ENCODE results near the gene TNPO3. TPM values are rescaled to one million over a fixed set of nuclear protein-coding genes. Genes with fewer than 3 reads are reported as not detected.
"Not testable (repeated sequence)": the region's sequence is repeated elsewhere in the genome, so short reads cannot be mapped to it uniquely, and the experiment has no call there.

The TNPO3 gene
- total and polyA plus RNA-seq, 10 of the 15 experiments (the other 5 are each of a cell fraction or from before 2014, with no cell fraction given) = 17.6 to 91.8 (median 65.9) TPM

- CTCF ChIA-PET = interaction anchor here (0.9 to 1.7 kb wide), 8 partner anchors 10 to 296 kb away, joined by 3 to 6 read pairs (median 4); no protein-coding TSS in a partner anchor
- DNase-seq (ENCODE audit: low read depth, low spot score) (no peak), ATAC-seq (peak; percentile 31), FAIRE-seq (no peak)
- no TSS peak for BruUV-seq (replicated peaks)
- intact Hi-C loops (cut with micrococcal nuclease; ENCODE audit: unreplicated experiment) (no loop called here), in situ Hi-C loops (cut with MboI) (no loop called here)
- H3K27ac ChIP-seq (ENCODE audit: control insufficient read depth, insufficient read depth) = peak overlapping the region; percentile 24
- H3K9me3 ChIP-seq (replicated peaks; ENCODE audit: control insufficient read depth, insufficient read depth, low read length) = no peaks in the 10 kb centered on the region
- H4K20me1 ChIP-seq (ENCODE audit: control insufficient read depth, insufficient read depth) = no peaks in the 10 kb centered on the region
- peak overlapping the region; percentile 50 for H3K4me2 ChIP-seq (ENCODE audit: control insufficient read depth, insufficient read depth)
- peaks cover 18% of the 10 kb centered on the region for H3K4me1 ChIP-seq (ENCODE audit: control insufficient read depth, insufficient read depth, low read length)
- no peak overlapping the region; the same call in 1 of the 2 replicates for H3K9ac ChIP-seq (ENCODE audit: control insufficient read depth, insufficient read depth, low read length)
- RAD21 ChIA-PET (ENCODE audit: unreplicated experiment) = interaction anchor here (0.6 to 1.8 kb wide), 12 partner anchors 14 to 258 kb away, joined by 3 to 20 read pairs (median 4); partner anchors contain the start of gene TNPO3
- H3K36me3 ChIP-seq (ENCODE audit: control insufficient read depth in 2 of 2, insufficient read depth in 2 of 2, low read length in 1 of 2) = no peaks in the 10 kb centered on the region
- H2AFZ ChIP-seq (ENCODE audit: control insufficient read depth, low read depth, low read length) = peak overlapping the region; percentile 77
- no peaks in the 10 kb centered on the region for H3K79me2 ChIP-seq (ENCODE audit: control insufficient read depth, insufficient read depth, low read length)
- POLR2A ChIA-PET = interaction anchor here (0.7 to 2.1 kb wide), 7 partner anchors 16 to 233 kb away, joined by 3 to 20 read pairs (median 7); partner anchors contain the start of gene IRF5
- TF ChIP-seq BCL11A (IDR thresholded peaks at IDR 0.05; ENCODE audit: low read depth, low read length) (no peak), ZBTB33 (IDR thresholded peaks at IDR 0.05) (no peak), RCOR1 (conservative IDR thresholded peaks at IDR 0.05; ENCODE audit: low read depth, low read length) (no peak), SMAD5 (IDR thresholded peaks at IDR 0.05; ENCODE audit: low read depth) (no peak), PBX3 (IDR thresholded peaks at IDR 0.05; ENCODE audit: insufficient replicate concordance, low read depth, low read length) (no peak), NFXL1 (IDR thresholded peaks at IDR 0.05; ENCODE audit: borderline replicate concordance) (no peak), EP300 (IDR thresholded peaks at IDR 0.05; ENCODE audit: borderline replicate concordance in 1 of 2, control insufficient read depth in 1 of 2, low read depth in 2 of 2, low read length in 2 of 2) (no peak), RUNX3 (IDR thresholded peaks at IDR 0.05; ENCODE audit: low read length) (no peak), CHD4 (IDR thresholded peaks at IDR 0.05) (no peak), NFYB (IDR thresholded peaks at IDR 0.05; ENCODE audit: insufficient read depth, low read depth, low read length) (no peak), PAX8 (IDR thresholded peaks at IDR 0.05) (no peak)
- SMC1A ChIA-PET (ENCODE audit: uncharacterized antibody, unreplicated experiment) = interaction anchor here (1.0 to 1.5 kb wide), 6 partner anchors 19 to 178 kb away, joined by 4 to 14 read pairs (median 4); no protein-coding TSS in a partner anchor
- WGBS (ENCODE audit: insufficient coverage, insufficient replicate concordance, low lambda C conversion rate, missing lambda C conversion rate) = 38% methylated on average over 8 of the region's 10 CpGs
- H3K27me3 ChIP-seq (replicated peaks in 1 of 2; ENCODE audit: control insufficient read depth in 2 of 2, insufficient read depth in 2 of 2, low read length in 1 of 2) = no peaks in the 10 kb centered on the region
- H3K4me3 ChIP-seq = no peak overlapping the region
Observed at GRCh38 chr7:128913870-128914565, 140.9 kb downstream of the TNPO3 start.

- ChIA-PET CTCF (interaction anchor here (1.2 to 2.5 kb wide), 2 partner anchors 27 to 178 kb away, joined by 3 to 10 read pairs; no protein-coding TSS in a partner anchor), POLR2A (interaction anchor here (1.6 to 2.1 kb wide), 2 partner anchors 25 to 27 kb away, joined by 5 to 20 read pairs; partner anchors contain the start of gene IRF5), SMC1A (ENCODE audit: uncharacterized antibody, unreplicated experiment) (interaction anchor here (1.8 kb wide), 1 partner anchor 24 kb away, joined by 11 read pairs; the partner anchor contains the start of gene IRF5)
- H2AFZ ChIP-seq (ENCODE audit: control insufficient read depth, low read depth, low read length); DNase-seq (ENCODE audit: low read depth, low spot score); H3K27me3 ChIP-seq (replicated peaks in 1 of 2; ENCODE audit: control insufficient read depth in 2 of 2, insufficient read depth in 2 of 2, low read length in 1 of 2); FAIRE-seq; H3K4me2 ChIP-seq (ENCODE audit: control insufficient read depth, insufficient read depth); H4K20me1 ChIP-seq (ENCODE audit: control insufficient read depth, insufficient read depth); RAD21 ChIA-PET (ENCODE audit: unreplicated experiment); H3K4me3 ChIP-seq; BruUV-seq (replicated peaks); H3K79me2 ChIP-seq (ENCODE audit: control insufficient read depth, insufficient read depth, low read length); H3K36me3 ChIP-seq (ENCODE audit: control insufficient read depth in 2 of 2, insufficient read depth in 2 of 2, low read length in 1 of 2); H3K9me3 ChIP-seq (replicated peaks; ENCODE audit: control insufficient read depth, insufficient read depth, low read length); H3K27ac ChIP-seq (ENCODE audit: control insufficient read depth, insufficient read depth); ATAC-seq; H3K9ac ChIP-seq (ENCODE audit: control insufficient read depth, insufficient read depth, low read length); intact Hi-C loops (cut with micrococcal nuclease; ENCODE audit: unreplicated experiment); in situ Hi-C loops (cut with MboI): not testable (repeated sequence)
- WGBS (ENCODE audit: insufficient coverage, insufficient replicate concordance, low lambda C conversion rate, missing lambda C conversion rate) = 100% methylated on average over 2 of the region's 20 CpGs
- peaks cover 18% of the 10 kb centered on the region for H3K4me1 ChIP-seq (ENCODE audit: control insufficient read depth, insufficient read depth, low read length)
Observed at GRCh38 chr7:128912709-128913495, 142.0 kb downstream of the TNPO3 start.
